ENCODE measurements around the gene HMOX1. TPM values are rescaled to one million over a fixed set of nuclear protein-coding genes. Genes with fewer than 3 reads are reported as not detected.
A peak's percentile ranks its signal among the peaks of the same experiment; 100 is the strongest.

HMOX1 gene
- total and polyA plus RNA-seq, 2 of the 13 experiments (the other 11 are each of a cell fraction or from before 2014, with no cell fraction given), result 53.6 to 67.4 TPM

- TF ChIP-seq ZNF598 (CRISPR knock-in tag; IDR thresholded peaks at IDR 0.05; ENCODE audit: borderline replicate concordance), result 0 out of 2 replicates have a peak, but pooled peaks have one; percentile 59
- TF ChIP-seq TP53 (CRISPR knock-in tag; conservative IDR thresholded peaks at IDR 0.05), result 0 out of 2 replicates have a peak, but pooled peaks have one; percentile 28
- TF ChIP-seq ZNF740 (CRISPR knock-in tag; IDR thresholded peaks at IDR 0.05), result no peak
- peak; percentile 94 for TF ChIP-seq ARID5B (CRISPR knock-in tag; IDR thresholded peaks at IDR 0.05)
- peak; percentile 90; the same call in 1 of the 2 replicates for TF ChIP-seq ZNF788 (CRISPR knock-in tag; IDR thresholded peaks at IDR 0.05; ENCODE audit: borderline replicate concordance)
- TF ChIP-seq ZNF691 (CRISPR knock-in tag; IDR thresholded peaks at IDR 0.05; ENCODE audit: borderline replicate concordance, low read depth), result peak; percentile 59; the same call in 1 of the 2 replicates
- peak; percentile 63; the same call in 1 of the 2 replicates for TF ChIP-seq ZNF501 (CRISPR knock-in tag; IDR thresholded peaks at IDR 0.05)
- no peak for TF ChIP-seq U2AF2 (IDR thresholded peaks at IDR 0.05; ENCODE audit: low read depth, low read length)
- peak; percentile 65 for TF ChIP-seq POGZ (CRISPR knock-in tag; IDR thresholded peaks at IDR 0.05)
- peak; percentile 40; the same call in 1 of the 2 replicates for TF ChIP-seq TFDP2 (CRISPR knock-in tag; IDR thresholded peaks at IDR 0.05)
- TF ChIP-seq ZNF205 (CRISPR knock-in tag; IDR thresholded peaks at IDR 0.05), result peak; percentile 80; the same call in 1 of the 2 replicates
- peak; percentile 40; the same call in 1 of the 2 replicates for TF ChIP-seq ZMYM4 (CRISPR knock-in tag; IDR thresholded peaks at IDR 0.05)
- TF ChIP-seq SNRNP70 (IDR thresholded peaks at IDR 0.05; ENCODE audit: low read depth, low read length), result no peak
- TF ChIP-seq CENPX (CRISPR knock-in tag; IDR thresholded peaks at IDR 0.05), result no peak
- 0 out of 2 replicates have a peak, but pooled peaks have one; percentile 42 for TF ChIP-seq SIX4 (CRISPR knock-in tag; IDR thresholded peaks at IDR 0.05)
- TF ChIP-seq ZNF597 (CRISPR knock-in tag; IDR thresholded peaks at IDR 0.05), result no peak
- TF ChIP-seq ZFX (CRISPR knock-in tag; IDR thresholded peaks at IDR 0.05; ENCODE audit: low read depth), result peak; percentile 27; the same call in 1 of the 2 replicates
- peak; percentile 81 for TF ChIP-seq ZBTB33 (CRISPR knock-in tag; IDR thresholded peaks at IDR 0.05)
- TF ChIP-seq ZNF354B (CRISPR knock-in tag; IDR thresholded peaks at IDR 0.05), result no peak
These were observed 4.0 kb upstream of the HMOX1 start (continued) for GRCh38 chr22:35376728-35377472.
